Esophagus muscularis mucosa (tissue), 4 donors: Measurements from ENCODE around the gene NTM. TPM values are rescaled to one million over a fixed set of nuclear protein-coding genes. Genes with fewer than 3 reads are reported as not detected.

Experiments used
- DNase-seq: peaks from one replicate; pipeline ENCODE4 v3.0.0-alpha.2; 2017; ENCODE audit errors: extremely low spot score
- H3K27ac ChIP-seq, 4 donors: fragments of 200-600 bp; sonication (generic); replicated peaks in 1 of 4; 1 replicate in 3 of 4; 2 replicates in 1 of 4; pipeline ENCODE4 v1.5.1; 2016 to 2019; ENCODE audit warnings: mild to moderate bottlenecking in 1 of 4
- H3K27me3 ChIP-seq, 4 donors: fragments of 200-600 bp; sonication (generic); one replicate each; pipeline versions ENCODE4 v1.5.1 to v1.6.0; 2016 to 2019
- H3K36me3 ChIP-seq, 4 donors: fragments of 200-600 bp; sonication (generic); one replicate each; pipeline ENCODE4 v1.5.1; 2016 to 2019
- H3K4me1 ChIP-seq, 4 donors: fragments of 200-600 bp; sonication (generic); one replicate each; pipeline ENCODE4 v1.5.1; 2016 to 2019
- H3K4me3 ChIP-seq, 4 donors: fragments of 200-600 bp; sonication (generic); 1 replicate in 2 of 4; 2 replicates in 2 of 4; pipeline ENCODE4 v1.5.1; 2016 to 2019; ENCODE audit warnings: mild to moderate bottlenecking in 4 of 4, moderate library complexity in 1 of 4
- H3K9me3 ChIP-seq, 4 donors: fragments of 200-600 bp; sonication (generic); 1 replicate in 3 of 4; 2 replicates in 1 of 4; pipeline ENCODE4 v1.5.1; 2016 to 2019
- CTCF ChIP-seq, 3 experiments: fragments of 200-600 bp in 2 of 3; fragments of 450-650 bp in 1 of 3; sonication (generic) in 2 of 3; IDR thresholded peaks; one replicate each; pipeline ENCODE4 v1.5.1; 2017 to 2019; ENCODE audit warnings: antibody characterized with exemption in 3 of 3, mild to moderate bottlenecking in 2 of 3, moderate library complexity in 1 of 3
- EP300 ChIP-seq: sonication (generic); formaldehyde crosslinking; IDR thresholded peaks from one replicate; pipeline ENCODE4 v1.6.1; 2017; ENCODE audit warnings: antibody characterized with exemption
- POLR2A ChIP-seq: fragments of 450-650 bp; IDR thresholded peaks from one replicate; pipeline ENCODE4 v1.6.1; 2017; ENCODE audit warnings: antibody characterized with exemption, moderate library complexity, mild to moderate bottlenecking, low read depth
- POLR2AphosphoS5 ChIP-seq, 2 donors: sonication (generic); formaldehyde crosslinking; IDR thresholded peaks; one replicate each; pipeline ENCODE4 v1.6.1; 2017; ENCODE audit warnings: antibody characterized with exemption in 2 of 2
- WGBS: methylation state at CpG from one replicate; pipeline ENCODE4 v1.1.5; 2018; 5-methylcytosine and 5-hydroxymethylcytosine counted together
- intact Hi-C: fragments of 100-400 bp; cut with DNase I; formaldehyde crosslinking; loops from one replicate; pipeline ENCODE4 v1.15.1; 2023
- total RNA-seq, 4 donors: library from RNA; depleted of rRNA; stranded (reverse); fragments of >200 nt; gene quantifications; one replicate each; pipeline versions ENCODE4 v1.1.0 to v1.2.1, GENCODE V29; 2016

The NTM gene
- total RNA-seq, 4 donors from 2014 or later: 5.6 to 25.3 (median 8.3) TPM

- Histone ChIP-seq H3K27me3 (peaks cover 0 to 50% (median 2%) of the 10 kb centered on the region in 4 donors), H3K4me1 (peaks cover 4 to 47% (median 28%) of the 10 kb centered on the region in 4 donors), H3K36me3 (no peaks in the 10 kb centered on the region), H3K27ac (no peak overlapping the region), H3K4me3 (no peak overlapping the region), H3K9me3 (no peaks in the 10 kb centered on the region)
- TF ChIP-seq EP300 (no peak), CTCF (IDR thresholded peaks at IDR 0.05) (no peak), POLR2A (no peak), POLR2AphosphoS5 (IDR thresholded peaks at IDR 0.05) (no peak)
- DNase-seq: peak; percentile 34
- intact Hi-C loops: no loop called here
Measured at GRCh38 chr11:131692151-131692550, 321.7 kb downstream of the NTM start.

DNA sequence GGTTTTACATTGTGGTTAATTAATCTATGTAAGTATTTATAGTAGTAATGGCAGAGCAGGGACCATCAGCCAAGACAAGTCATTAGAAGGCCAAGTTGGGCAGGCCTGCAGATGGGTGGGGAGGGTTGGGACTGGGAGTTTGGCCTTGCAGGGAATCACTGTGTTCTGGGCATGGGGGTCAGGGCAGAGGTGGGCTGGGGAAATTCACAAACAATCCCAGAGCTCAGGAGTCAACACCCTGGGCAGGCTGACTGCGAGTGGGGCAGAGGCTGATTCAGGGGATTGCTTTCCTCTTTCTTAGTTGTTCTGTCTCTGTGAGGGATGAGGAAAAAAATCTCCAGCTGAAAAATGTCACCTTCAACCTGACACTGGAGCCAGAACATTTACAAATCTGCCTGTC, 322.5 kb downstream of the NTM start:
- Histone ChIP-seq H3K36me3 (no peaks in the 10 kb centered on the region), H3K27ac (no peak overlapping the region), H3K4me1 (peaks cover 4 to 42% (median 25%) of the 10 kb centered on the region in 4 donors), H3K9me3 (no peaks in the 10 kb centered on the region), H3K4me3 (no peak overlapping the region), H3K27me3 (peaks cover 0 to 46% (median 2%) of the 10 kb centered on the region in 4 donors)
- peak; percentile 88 for DNase-seq
- 43% methylated on average over 1 of the region's 1 CpG for WGBS
- no peak for TF ChIP-seq EP300
- no peak for TF ChIP-seq CTCF (IDR thresholded peaks at IDR 0.05)
- no peak for TF ChIP-seq POLR2AphosphoS5 (IDR thresholded peaks at IDR 0.05)
- no peak for TF ChIP-seq POLR2A
- intact Hi-C loops: no loop called here

GRCh38 chr11:131693756-131694155, 323.3 kb downstream of the NTM start:
- peaks cover 0 to 42% (median 2%) of the 10 kb centered on the region in 4 donors for H3K27me3 ChIP-seq
- H3K4me1 ChIP-seq: peaks cover 4 to 35% (median 19%) of the 10 kb centered on the region in 4 donors
- intact Hi-C loops: no loop called here
- DNase-seq: peak; percentile 45
- H3K9me3 ChIP-seq: no peaks in the 10 kb centered on the region
- H3K36me3 ChIP-seq: no peaks in the 10 kb centered on the region
- WGBS: 84% methylated on average over 4 of the region's 4 CpGs
- no peak overlapping the region for H3K27ac ChIP-seq
- H3K4me3 ChIP-seq: no peak overlapping the region
- TF ChIP-seq EP300 (no peak), CTCF (IDR thresholded peaks at IDR 0.05) (no peak), POLR2A (no peak), POLR2AphosphoS5 (IDR thresholded peaks at IDR 0.05) (no peak)

DNA sequence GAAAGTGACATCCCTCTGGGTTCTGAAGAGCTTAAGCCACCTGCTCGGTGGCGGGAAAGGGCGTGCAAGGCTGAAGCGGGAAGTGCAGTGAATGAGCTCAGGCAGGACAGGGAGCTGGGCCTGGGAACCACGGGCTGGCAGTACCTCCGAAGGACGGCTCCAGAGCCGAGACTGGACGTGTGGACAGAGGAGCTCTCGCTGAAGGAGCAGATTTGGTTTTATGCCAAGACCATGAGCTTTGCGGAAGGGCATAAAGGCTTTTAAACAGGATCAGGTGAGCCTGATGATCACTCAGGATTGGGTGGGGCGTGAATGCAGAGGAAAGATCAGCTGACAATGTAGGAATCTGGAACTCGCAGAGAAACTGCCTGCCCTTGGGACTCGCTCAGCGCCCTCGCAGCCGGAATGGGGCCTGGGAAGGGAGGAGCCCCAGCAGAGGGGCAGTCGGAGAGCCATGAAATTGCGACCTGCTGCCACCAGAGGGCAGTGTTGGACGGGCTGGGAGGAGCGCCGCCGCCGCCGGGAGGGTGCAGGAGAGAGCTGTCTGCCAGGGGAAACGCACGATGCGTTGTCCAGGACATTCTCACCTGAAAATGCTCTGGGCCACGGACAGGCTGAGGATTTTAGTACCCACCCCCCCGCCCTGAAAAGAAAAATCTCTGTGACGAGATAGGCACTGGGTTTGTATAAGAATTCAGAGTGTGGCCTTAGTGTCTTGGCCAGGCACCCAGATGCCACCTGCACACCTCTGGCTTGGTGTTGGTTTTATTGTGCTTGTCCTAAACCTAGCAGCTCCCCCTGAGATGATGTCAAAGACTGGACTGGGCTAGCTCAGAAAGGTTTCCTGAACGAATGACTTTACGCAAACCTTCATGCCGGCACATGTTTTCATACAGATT, 324.4 kb downstream of the NTM start:
- peaks cover 4 to 35% (median 19%) of the 10 kb centered on the region in 4 donors for H3K4me1 ChIP-seq
- peak; percentile 92 for DNase-seq
- intact Hi-C loops: no loop called here
- peak overlapping the region; percentile 26 to 43 (median 30) for H3K27ac ChIP-seq
- TF ChIP-seq POLR2A: no peak
- peak; percentile 87 to 99 (median 92) for TF ChIP-seq CTCF (IDR thresholded peaks at IDR 0.05)
- TF ChIP-seq EP300: no peak
- TF ChIP-seq POLR2AphosphoS5 (IDR thresholded peaks at IDR 0.05): no peak
- H3K36me3 ChIP-seq: no peaks in the 10 kb centered on the region
- no peaks in the 10 kb centered on the region for H3K9me3 ChIP-seq
- peaks cover 0 to 36% (median 2%) of the 10 kb centered on the region in 4 donors for H3K27me3 ChIP-seq
- WGBS: 42% methylated on average over 16 of the region's 34 CpGs
- peak overlapping the region; percentile 17 to 31 (median 24) for H3K4me3 ChIP-seq
